ENCODE measurements around the gene TNFRSF11A. TPM values are rescaled to one million over a fixed set of nuclear protein-coding genes. Genes with fewer than 3 reads are reported as not detected.

The TNFRSF11A gene
- total RNA-seq, 1 donor: 1.4 TPM

- Histone ChIP-seq H3K4me1 (ENCODE audit: insufficient read depth, low read length) (peaks cover 16% of the 10 kb centered on the region), H3K9me3 (ENCODE audit: low read depth, low read length) (no peaks in the 10 kb centered on the region), H3K4me3 (ENCODE audit: low read length) (no peak overlapping the region), H3K27me3 (ENCODE audit: insufficient read depth, low read length) (no peaks in the 10 kb centered on the region)
These were observed 73.2 kb downstream of the TNFRSF11A start for GRCh38 chr18:62398291-62398690.

GRCh38 chr18:62399276-62399675 is 74.2 kb downstream of the TNFRSF11A start:
- H3K4me1 ChIP-seq (ENCODE audit: insufficient read depth, low read length): peaks cover 16% of the 10 kb centered on the region
- H3K27me3 ChIP-seq (ENCODE audit: insufficient read depth, low read length): no peaks in the 10 kb centered on the region
- no peaks in the 10 kb centered on the region for H3K9me3 ChIP-seq (ENCODE audit: low read depth, low read length)
- no peak overlapping the region for H3K4me3 ChIP-seq (ENCODE audit: low read length)

DNA sequence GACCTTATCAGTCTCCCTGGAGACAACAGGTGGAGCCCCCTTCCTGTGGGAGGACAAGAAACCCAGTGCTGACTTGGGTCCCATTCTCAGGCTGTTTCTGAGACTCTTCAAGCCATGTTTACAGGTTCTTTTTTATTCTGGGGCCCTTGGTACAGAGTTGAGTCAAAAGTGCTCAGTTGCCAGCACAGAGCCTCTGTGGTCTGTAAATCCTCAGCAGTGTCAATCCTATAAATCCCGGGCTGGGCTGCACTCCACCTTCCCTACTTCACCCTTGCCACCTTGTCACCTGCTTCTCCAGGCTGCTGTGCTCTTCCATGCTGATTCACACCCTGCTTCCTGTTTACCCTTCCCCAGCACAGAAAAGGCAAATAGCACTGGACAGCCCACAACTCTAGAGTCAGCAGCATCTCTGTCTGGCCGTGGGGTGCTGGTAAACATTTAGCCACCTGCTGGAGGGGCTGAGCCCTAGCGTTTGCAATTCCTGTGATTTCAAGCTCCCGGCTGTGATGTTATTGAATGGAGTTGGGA is 74.7 kb downstream of the TNFRSF11A start:
- H3K9me3 ChIP-seq (ENCODE audit: low read depth, low read length): no peaks in the 10 kb centered on the region

DNA sequence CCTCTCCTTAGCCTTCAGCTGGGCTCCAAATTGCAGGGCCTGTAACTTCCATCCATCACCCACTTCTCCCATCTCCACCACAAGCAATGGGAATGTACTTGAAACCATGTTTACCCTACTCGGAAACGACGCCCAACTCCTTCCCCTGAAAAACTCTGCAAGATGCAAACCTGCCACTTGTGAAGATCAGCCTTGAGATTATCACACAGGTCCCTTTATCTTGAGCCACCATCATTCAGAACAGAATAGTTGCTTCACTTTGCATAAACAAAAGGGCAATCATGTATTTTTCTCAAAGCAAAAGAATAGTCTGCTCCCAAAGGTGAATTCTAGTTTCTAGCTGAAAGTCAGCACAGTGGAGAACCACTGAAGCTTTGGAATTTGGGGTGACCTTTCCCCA is 75.8 kb downstream of the TNFRSF11A start:
- Histone ChIP-seq H3K4me3 (ENCODE audit: low read length) (no peak overlapping the region), H3K4me1 (ENCODE audit: insufficient read depth, low read length) (peaks cover 16% of the 10 kb centered on the region), H3K27me3 (ENCODE audit: insufficient read depth, low read length) (no peaks in the 10 kb centered on the region), H3K9me3 (ENCODE audit: low read depth, low read length) (no peaks in the 10 kb centered on the region)

More for the DNA sequence above, 74.7 kb downstream of the TNFRSF11A start:
- Histone ChIP-seq H3K4me1 (ENCODE audit: insufficient read depth, low read length) (peaks cover 16% of the 10 kb centered on the region), H3K4me3 (ENCODE audit: low read length) (no peak overlapping the region), H3K27me3 (ENCODE audit: insufficient read depth, low read length) (no peaks in the 10 kb centered on the region)

DNA sequence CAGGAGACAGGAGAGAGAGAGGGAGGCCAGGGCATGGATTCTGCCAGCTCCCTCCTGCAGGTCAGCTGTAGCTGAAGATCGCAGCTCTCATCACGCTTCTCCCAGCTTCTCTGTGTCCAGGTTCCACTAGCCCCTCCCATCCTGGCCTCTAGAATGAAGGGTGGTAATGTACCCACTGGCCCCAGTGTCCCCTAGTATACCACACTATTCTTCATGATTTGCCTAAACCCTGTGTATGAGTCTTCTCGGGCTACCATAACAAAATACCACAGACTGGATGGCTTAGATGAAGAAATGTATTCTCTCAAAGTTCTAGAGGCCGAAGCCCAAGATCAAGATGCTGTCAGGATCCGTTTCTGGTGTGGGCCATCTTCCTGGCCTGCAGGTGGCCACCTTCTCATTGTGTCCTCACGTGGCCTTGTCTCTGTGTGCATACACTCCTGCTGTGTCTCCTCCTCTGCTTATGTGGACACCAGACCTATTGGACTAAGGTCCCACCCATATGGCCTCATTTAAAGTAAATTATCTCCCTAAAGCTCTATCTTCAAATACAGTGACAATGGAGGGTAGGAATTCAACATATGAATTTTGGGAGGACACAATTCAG is 77.3 kb downstream of the TNFRSF11A start:
- Histone ChIP-seq H3K27me3 (ENCODE audit: insufficient read depth, low read length) (no peaks in the 10 kb centered on the region), H3K9me3 (ENCODE audit: low read depth, low read length) (no peaks in the 10 kb centered on the region), H3K4me1 (ENCODE audit: insufficient read depth, low read length) (peaks cover 16% of the 10 kb centered on the region), H3K4me3 (ENCODE audit: low read length) (no peak overlapping the region)

GRCh38 chr18:62403120-62403519 is 78.0 kb downstream of the TNFRSF11A start:
- no peaks in the 10 kb centered on the region for H3K27me3 ChIP-seq (ENCODE audit: insufficient read depth, low read length)
- H3K9me3 ChIP-seq (ENCODE audit: low read depth, low read length): no peaks in the 10 kb centered on the region
- peaks cover 16% of the 10 kb centered on the region for H3K4me1 ChIP-seq (ENCODE audit: insufficient read depth, low read length)
- H3K4me3 ChIP-seq (ENCODE audit: low read length): no peak overlapping the region

DNA sequence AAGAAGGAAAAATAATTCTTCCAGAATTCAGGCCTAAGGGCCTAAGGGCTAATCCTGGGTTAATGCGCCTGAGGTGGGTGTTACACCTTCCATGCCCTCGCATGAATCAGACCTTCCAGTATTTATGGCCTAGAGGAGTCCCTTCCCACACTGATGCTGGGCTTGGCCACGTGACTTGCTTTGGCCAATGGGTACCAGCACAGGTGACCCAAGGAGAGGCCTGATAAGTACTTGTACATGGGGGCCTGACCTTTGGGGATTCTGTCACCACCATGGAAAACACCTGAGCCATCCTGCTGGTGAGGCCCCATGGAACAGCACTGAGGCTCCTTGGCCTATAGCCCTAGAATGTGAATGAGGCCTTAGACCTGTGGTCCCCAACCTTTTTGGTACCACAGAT is 79.8 kb downstream of the TNFRSF11A start:
- H3K27me3 ChIP-seq (ENCODE audit: insufficient read depth, low read length): no peaks in the 10 kb centered on the region
- H3K9me3 ChIP-seq (ENCODE audit: low read depth, low read length): no peaks in the 10 kb centered on the region
- H3K4me3 ChIP-seq (ENCODE audit: low read length): no peak overlapping the region
- H3K4me1 ChIP-seq (ENCODE audit: insufficient read depth, low read length): peaks cover 6% of the 10 kb centered on the region

GRCh38 chr18:62407660-62408059 is 82.5 kb downstream of the TNFRSF11A start:
- no peaks in the 10 kb centered on the region for H3K27me3 ChIP-seq (ENCODE audit: insufficient read depth, low read length)

GRCh38 chr18:62409821-62410220 is 84.7 kb downstream of the TNFRSF11A start:
- Histone ChIP-seq H3K4me3 (ENCODE audit: low read length) (no peak overlapping the region), H3K4me1 (ENCODE audit: insufficient read depth, low read length) (no peaks in the 10 kb centered on the region), H3K9me3 (ENCODE audit: low read depth, low read length) (no peaks in the 10 kb centered on the region), H3K27me3 (ENCODE audit: insufficient read depth, low read length) (no peaks in the 10 kb centered on the region)

More at GRCh38 chr18:62407660-62408059, 82.5 kb downstream of the TNFRSF11A start:
- Histone ChIP-seq H3K9me3 (ENCODE audit: low read depth, low read length) (no peaks in the 10 kb centered on the region), H3K4me3 (ENCODE audit: low read length) (no peak overlapping the region), H3K4me1 (ENCODE audit: insufficient read depth, low read length) (no peaks in the 10 kb centered on the region)

DNA sequence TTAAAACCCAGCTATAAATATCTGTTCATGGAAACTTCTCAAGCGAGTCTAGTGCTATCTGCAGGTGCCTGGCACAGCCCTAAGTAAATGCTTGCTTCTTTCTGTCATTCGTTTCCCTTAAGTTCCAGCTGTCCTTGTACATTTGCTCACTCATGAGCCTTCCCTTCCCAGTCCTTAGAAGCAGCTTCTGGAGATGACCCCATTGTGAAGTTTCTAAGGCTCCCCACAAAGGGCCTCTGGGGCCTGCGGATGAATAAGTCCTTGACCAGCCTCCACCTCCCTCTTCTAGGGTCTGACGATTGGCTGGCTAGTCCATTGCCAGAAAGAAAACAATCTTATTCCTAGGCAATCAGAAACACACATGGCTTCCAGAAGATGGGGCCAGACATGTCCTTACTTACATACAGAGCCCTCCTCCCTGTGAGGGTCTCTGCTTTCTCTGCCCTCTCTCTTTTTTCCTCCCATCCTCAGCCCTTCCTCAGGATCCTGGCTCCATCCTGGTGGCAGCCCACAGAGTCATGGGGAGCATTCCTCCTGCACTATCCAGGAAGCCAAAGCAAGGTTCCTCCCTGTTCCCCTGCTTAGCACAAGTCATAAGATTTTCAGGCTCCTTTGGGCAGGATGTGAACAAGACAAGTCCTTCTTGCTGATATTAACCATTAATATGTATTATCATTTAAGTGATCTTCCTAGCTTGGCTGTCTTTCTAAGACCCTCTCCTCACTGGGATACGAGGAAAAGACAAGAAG is 87.3 kb downstream of the TNFRSF11A start:
- no peaks in the 10 kb centered on the region for H3K27me3 ChIP-seq (ENCODE audit: insufficient read depth, low read length)
- H3K9me3 ChIP-seq (ENCODE audit: low read depth, low read length): no peaks in the 10 kb centered on the region
- no peak overlapping the region for H3K4me3 ChIP-seq (ENCODE audit: low read length)
- H3K4me1 ChIP-seq (ENCODE audit: insufficient read depth, low read length): no peaks in the 10 kb centered on the region

- Histone ChIP-seq H3K4me1 (ENCODE audit: insufficient read depth, low read length) (no peaks in the 10 kb centered on the region), H3K4me3 (ENCODE audit: low read length) (no peak overlapping the region), H3K9me3 (ENCODE audit: low read depth, low read length) (no peaks in the 10 kb centered on the region), H3K27me3 (ENCODE audit: insufficient read depth, low read length) (no peaks in the 10 kb centered on the region)
These were observed 88.1 kb downstream of the TNFRSF11A start for GRCh38 chr18:62413206-62413605.

- no peaks in the 10 kb centered on the region for H3K9me3 ChIP-seq (ENCODE audit: low read depth, low read length)
- no peak overlapping the region for H3K4me3 ChIP-seq (ENCODE audit: low read length)
- H3K27me3 ChIP-seq (ENCODE audit: insufficient read depth, low read length): no peaks in the 10 kb centered on the region
- peaks cover 13% of the 10 kb centered on the region for H3K4me1 ChIP-seq (ENCODE audit: insufficient read depth, low read length)
These were observed 93.1 kb downstream of the TNFRSF11A start for GRCh38 chr18:62418258-62418657.

GRCh38 chr18:62420151-62420512 is 95.0 kb downstream of the TNFRSF11A start:
- no peak overlapping the region for H3K4me3 ChIP-seq (ENCODE audit: low read length)
- H3K4me1 ChIP-seq (ENCODE audit: insufficient read depth, low read length): peaks cover 13% of the 10 kb centered on the region
- no peaks in the 10 kb centered on the region for H3K27me3 ChIP-seq (ENCODE audit: insufficient read depth, low read length)
- no peaks in the 10 kb centered on the region for H3K9me3 ChIP-seq (ENCODE audit: low read depth, low read length)

DNA sequence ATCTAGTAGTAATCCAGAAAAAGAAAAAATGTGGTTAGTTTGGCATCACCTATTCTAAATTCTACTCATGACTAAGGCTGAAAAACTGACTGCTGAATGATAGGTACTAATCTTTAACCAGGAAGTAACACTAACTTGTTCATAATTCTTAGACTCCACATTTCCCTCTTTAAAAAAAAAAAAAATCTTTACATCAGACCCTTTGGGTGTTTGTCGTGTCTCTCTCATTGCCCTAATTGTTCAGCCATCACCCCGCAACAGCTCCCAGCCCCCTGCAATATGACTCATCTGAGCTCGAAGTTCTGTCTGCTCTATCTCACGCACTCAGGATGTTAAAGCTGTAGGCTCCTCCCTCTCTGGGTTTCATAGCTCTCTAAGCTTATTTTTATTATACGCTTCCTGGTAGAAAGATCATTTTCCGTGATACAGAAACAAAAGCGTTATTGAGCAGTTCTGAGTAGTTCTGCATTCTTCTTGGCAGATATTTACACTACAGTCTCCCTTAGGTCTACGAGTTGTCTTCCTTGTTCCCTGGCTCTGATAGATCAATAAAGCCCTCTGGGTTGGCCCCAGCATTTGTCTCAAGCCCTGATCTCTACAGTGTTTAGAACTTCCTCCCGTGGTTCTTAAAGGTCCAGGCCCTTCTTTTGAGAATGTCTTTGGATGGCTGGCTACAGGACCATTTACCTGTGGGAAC is 95.6 kb downstream of the TNFRSF11A start:
- no peaks in the 10 kb centered on the region for H3K27me3 ChIP-seq (ENCODE audit: insufficient read depth, low read length)
- no peak overlapping the region for H3K4me3 ChIP-seq (ENCODE audit: low read length)
- peaks cover 18% of the 10 kb centered on the region for H3K4me1 ChIP-seq (ENCODE audit: insufficient read depth, low read length)
- no peaks in the 10 kb centered on the region for H3K9me3 ChIP-seq (ENCODE audit: low read depth, low read length)

- H3K4me3 ChIP-seq (ENCODE audit: low read length): no peak overlapping the region
- peaks cover 28% of the 10 kb centered on the region for H3K4me1 ChIP-seq (ENCODE audit: insufficient read depth, low read length)
- H3K27me3 ChIP-seq (ENCODE audit: insufficient read depth, low read length): no peaks in the 10 kb centered on the region
- no peaks in the 10 kb centered on the region for H3K9me3 ChIP-seq (ENCODE audit: low read depth, low read length)
These were observed 100.5 kb downstream of the TNFRSF11A start for GRCh38 chr18:62425465-62426190.
